Right lobe of liver (tissue), 4 donors: ENCODE measurements around the gene NPFF.

Source experiments
- POLR2A ChIP-seq: fragments of 450-650 bp; IDR thresholded peaks from one replicate; pipeline ENCODE4 v1.6.1; 2017; ENCODE audit warnings: antibody characterized with exemption, mild to moderate bottlenecking
- TF ChIP-seq, protein P1 (sequence below), 4 donors: fragments of 200-600 bp in 3 of 4; fragments of 450-650 bp in 1 of 4; IDR thresholded peaks; one replicate each; pipeline versions ENCODE4 v1.5.1 to v1.8.0; 2016 to 2022; ENCODE audit warnings: antibody characterized with exemption in 4 of 4, mild to moderate bottlenecking in 2 of 4
- donor health status: DM: no; HTN: no; CAD: no.
- donor health status: DM: no; HTN: no; CAD: no.
- donor health status: DM: no; HTN: yes; CAD: no.

DNA sequence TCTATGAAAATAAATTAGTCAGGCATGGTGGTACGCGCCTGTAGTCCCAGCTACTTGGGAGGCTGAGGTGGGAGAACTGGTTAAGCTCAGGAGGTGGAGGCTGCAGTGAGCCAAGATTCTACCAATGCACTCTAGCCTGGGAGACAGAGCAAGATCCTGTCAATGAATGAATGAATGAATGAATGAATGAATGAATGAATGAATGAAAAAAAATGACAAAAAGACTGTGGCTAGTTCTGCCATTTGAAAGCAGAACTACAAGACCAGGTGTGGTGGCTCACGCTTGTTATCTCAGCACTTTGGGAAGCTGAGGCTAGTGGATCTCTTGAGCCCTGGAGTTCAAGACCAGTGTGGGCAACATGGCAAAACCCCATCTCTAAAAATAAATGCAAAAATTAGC is 32.2 kb upstream of the NPFF start:
- no peak for TF ChIP-seq POLR2A
- TF ChIP-seq, protein P1, sequence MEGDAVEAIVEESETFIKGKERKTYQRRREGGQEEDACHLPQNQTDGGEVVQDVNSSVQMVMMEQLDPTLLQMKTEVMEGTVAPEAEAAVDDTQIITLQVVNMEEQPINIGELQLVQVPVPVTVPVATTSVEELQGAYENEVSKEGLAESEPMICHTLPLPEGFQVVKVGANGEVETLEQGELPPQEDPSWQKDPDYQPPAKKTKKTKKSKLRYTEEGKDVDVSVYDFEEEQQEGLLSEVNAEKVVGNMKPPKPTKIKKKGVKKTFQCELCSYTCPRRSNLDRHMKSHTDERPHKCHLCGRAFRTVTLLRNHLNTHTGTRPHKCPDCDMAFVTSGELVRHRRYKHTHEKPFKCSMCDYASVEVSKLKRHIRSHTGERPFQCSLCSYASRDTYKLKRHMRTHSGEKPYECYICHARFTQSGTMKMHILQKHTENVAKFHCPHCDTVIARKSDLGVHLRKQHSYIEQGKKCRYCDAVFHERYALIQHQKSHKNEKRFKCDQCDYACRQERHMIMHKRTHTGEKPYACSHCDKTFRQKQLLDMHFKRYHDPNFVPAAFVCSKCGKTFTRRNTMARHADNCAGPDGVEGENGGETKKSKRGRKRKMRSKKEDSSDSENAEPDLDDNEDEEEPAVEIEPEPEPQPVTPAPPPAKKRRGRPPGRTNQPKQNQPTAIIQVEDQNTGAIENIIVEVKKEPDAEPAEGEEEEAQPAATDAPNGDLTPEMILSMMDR (IDR thresholded peaks at IDR 0.05): no peak
